Ishikawa (cell line): ENCODE data around the gene NR6A1.

Source experiments
- CEBPB ChIP-seq: IDR thresholded peaks from 2 replicates; pipeline ENCODE4 v1.6.1; 2012
- CREB1 ChIP-seq: IDR thresholded peaks from 2 replicates; pipeline ENCODE4 v1.6.1; 2012; ENCODE audit warnings: low read depth
- EP300 ChIP-seq: IDR thresholded peaks from 2 replicates; pipeline ENCODE4 v1.6.1; 2012; ENCODE audit warnings: borderline replicate concordance
- MAX ChIP-seq: IDR thresholded peaks from 2 replicates; pipeline ENCODE4 v1.6.1; 2012
- REST ChIP-seq: IDR thresholded peaks from 2 replicates; pipeline ENCODE4 v1.6.1; 2012; ENCODE audit warnings: low read depth, mild to moderate bottlenecking
- TAF1 ChIP-seq: IDR thresholded peaks from 2 replicates; pipeline ENCODE4 v1.6.1; 2012; ENCODE audit warnings: low read depth, mild to moderate bottlenecking
- YY1 ChIP-seq: IDR thresholded peaks from 2 replicates; pipeline ENCODE4 v1.6.1; 2012; ENCODE audit warnings: low read depth
- ZBTB7A ChIP-seq: IDR thresholded peaks from 2 replicates; pipeline ENCODE4 v1.6.1; 2012; ENCODE audit warnings: low read depth
- TF ChIP-seq, protein P1 (sequence below): IDR thresholded peaks from 2 replicates; pipeline ENCODE4 v1.6.1; 2012

GRCh38 chr9:124527781-124528180 is 243.3 kb downstream of the NR6A1 start:
- no peak for TF ChIP-seq CEBPB
- no peak for TF ChIP-seq TAF1
- no peak for TF ChIP-seq REST
- TF ChIP-seq MAX = no peak
- TF ChIP-seq CREB1 = no peak
- no peak for TF ChIP-seq YY1
- TF ChIP-seq EP300 = no peak
- TF ChIP-seq, protein P1, sequence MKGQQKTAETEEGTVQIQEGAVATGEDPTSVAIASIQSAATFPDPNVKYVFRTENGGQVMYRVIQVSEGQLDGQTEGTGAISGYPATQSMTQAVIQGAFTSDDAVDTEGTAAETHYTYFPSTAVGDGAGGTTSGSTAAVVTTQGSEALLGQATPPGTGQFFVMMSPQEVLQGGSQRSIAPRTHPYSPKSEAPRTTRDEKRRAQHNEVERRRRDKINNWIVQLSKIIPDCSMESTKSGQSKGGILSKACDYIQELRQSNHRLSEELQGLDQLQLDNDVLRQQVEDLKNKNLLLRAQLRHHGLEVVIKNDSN = no peak
- no peak for TF ChIP-seq ZBTB7A
